Activated CD4-positive, alpha-beta T cell treated with anti-CD3 and anti-CD28 coated beads for 36 hours (primary cell): ENCODE results near the gene GRIN2A. TPM values are rescaled to one million over a fixed set of nuclear protein-coding genes. Genes with fewer than 3 reads are reported as not detected.

ENCODE experiments used
- ATAC-seq: fragments of 200-7000 bp; cut with Tn5 transposase; one replicate; pipeline ENCODE4 v1.10.0; 2021; ENCODE audit warnings: mild to moderate bottlenecking, moderate library complexity
- CTCF ChIA-PET: fragments of 350-600 bp; sonication (Branson Sonifier 250); formaldehyde crosslinking; loops from one replicate; lab custom pipeline; 2021; ENCODE audit warnings: antibody characterized with exemption; lab: Charles Lee
- POLR2A ChIA-PET: fragments of 350-600 bp; sonication (Branson Sonifier 250); formaldehyde crosslinking; loops from one replicate; lab custom pipeline; 2021; ENCODE audit warnings: antibody characterized with exemption, inconsistent platforms; lab: Charles Lee
- DNase-seq: peaks from one replicate; pipeline ENCODE4 v3.0.0-alpha.2; 2020
- H3K27ac Mint-ChIP-seq: one replicate; pipeline ENCODE4 v1.8.0; 2021; ENCODE audit warnings: mixed read lengths
- H3K27me3 Mint-ChIP-seq: one replicate; pipeline ENCODE4 v1.8.0; 2021; ENCODE audit warnings: mixed read lengths
- H3K36me3 Mint-ChIP-seq: one replicate; pipeline ENCODE4 v1.8.0; 2021; ENCODE audit warnings: low read depth, mixed read lengths
- H3K4me1 Mint-ChIP-seq: one replicate; pipeline ENCODE4 v1.8.0; 2021; ENCODE audit warnings: mixed read lengths
- H3K4me3 Mint-ChIP-seq: one replicate; pipeline ENCODE4 v1.8.0; 2021; ENCODE audit warnings: mild to moderate bottlenecking, moderate library complexity, mixed read lengths
- H3K9me3 Mint-ChIP-seq: one replicate; pipeline ENCODE4 v1.8.0; 2021; ENCODE audit warnings: low read depth, mixed read lengths
- intact Hi-C, 2 experiments: fragments of 100-400 bp; cut with DNase I in 1 of 2; cut with micrococcal nuclease in 1 of 2; formaldehyde crosslinking; loops; one replicate each; pipeline versions ENCODE4 v1.14.2 to v1.15.1; 2022 to 2024; cut with DNase I, micrococcal nuclease
- total RNA-seq, 2 experiments: library from RNA; stranded (reverse); gene quantifications; one replicate each; pipeline ENCODE4 v1.2.3, GENCODE V29; 2021

Gene GRIN2A
- total RNA-seq, 2 experiments from 2014 or later, result not detected

- no peak for DNase-seq
- ATAC-seq, result no peak
- H3K4me1 Mint-ChIP-seq, result no peaks in the 10 kb centered on the region
- no peaks in the 10 kb centered on the region for H3K27me3 Mint-ChIP-seq
- H3K36me3 Mint-ChIP-seq, result no peaks in the 10 kb centered on the region
- H3K9me3 Mint-ChIP-seq, result no peaks in the 10 kb centered on the region
- intact Hi-C loops, result no loop called here
- H3K4me3 Mint-ChIP-seq, result no peak overlapping the region
- POLR2A ChIA-PET, result no interaction called here
- CTCF ChIA-PET, result interaction anchor here (1.0 kb wide), 1 partner anchor 93 kb away, joined by 3 read pairs; no protein-coding TSS in a partner anchor
- H3K27ac Mint-ChIP-seq, result no peak overlapping the region
Measured at GRCh38 chr16:9741776-9742175, 440.5 kb downstream of the GRIN2A start.

- POLR2A ChIA-PET, result no interaction called here
- ATAC-seq (no peak), DNase-seq (no peak)
- Mint-ChIP-seq H3K4me3 (no peak overlapping the region), H3K4me1 (no peaks in the 10 kb centered on the region), H3K9me3 (no peaks in the 10 kb centered on the region), H3K27ac (no peak overlapping the region), H3K27me3 (no peaks in the 10 kb centered on the region), H3K36me3 (no peaks in the 10 kb centered on the region)
- CTCF ChIA-PET, result no interaction called here
- intact Hi-C loops, result no loop called here
Measured at GRCh38 chr16:9739301-9739700, 442.9 kb downstream of the GRIN2A start.

DNA sequence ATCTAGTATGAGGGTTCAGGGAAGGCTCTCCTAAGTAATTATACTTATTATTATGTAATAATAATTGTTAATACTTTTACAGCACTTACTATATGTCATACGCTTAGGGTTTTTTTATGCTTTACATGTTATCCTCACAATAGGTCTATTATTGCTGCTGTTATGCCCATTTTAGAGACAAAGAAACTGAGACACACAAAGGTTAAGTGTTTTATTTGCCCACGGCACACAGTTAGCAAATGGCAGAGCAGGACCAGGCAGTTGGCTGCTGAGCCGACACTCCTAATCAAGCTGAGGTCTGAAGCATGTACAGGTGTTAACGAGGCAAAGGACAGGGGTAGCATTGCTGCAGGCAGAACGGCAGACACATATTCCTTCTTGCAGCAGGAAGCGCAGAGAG, 443.5 kb downstream of the GRIN2A start:
- no peak overlapping the region for H3K4me3 Mint-ChIP-seq
- ATAC-seq (no peak), DNase-seq (no peak)
- POLR2A ChIA-PET, result no interaction called here
- no peaks in the 10 kb centered on the region for H3K4me1 Mint-ChIP-seq
- H3K9me3 Mint-ChIP-seq, result no peaks in the 10 kb centered on the region
- H3K27me3 Mint-ChIP-seq, result no peaks in the 10 kb centered on the region
- no peaks in the 10 kb centered on the region for H3K36me3 Mint-ChIP-seq
- H3K27ac Mint-ChIP-seq, result no peak overlapping the region
- intact Hi-C loops, result no loop called here
- CTCF ChIA-PET, result no interaction called here

DNA sequence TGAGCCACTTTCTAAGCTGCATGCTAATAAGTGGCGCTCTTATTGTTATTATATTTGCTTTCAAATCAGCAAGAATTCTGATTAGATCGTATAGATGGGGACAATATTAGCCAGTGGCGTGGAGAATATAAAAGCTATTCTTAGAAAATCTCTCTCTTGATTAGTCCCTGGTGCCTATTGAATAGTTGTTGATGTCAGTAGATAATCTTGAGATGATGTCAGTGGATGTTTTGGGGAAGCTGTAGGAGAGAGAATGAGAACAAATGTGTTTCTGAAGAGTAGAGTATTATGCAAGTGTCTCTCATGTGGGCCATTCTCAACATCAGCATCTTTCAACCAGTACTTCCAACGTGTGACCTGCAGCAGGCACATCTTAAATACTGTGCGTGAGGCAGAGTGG, 445.7 kb downstream of the GRIN2A start:
- no peak overlapping the region for H3K27ac Mint-ChIP-seq
- no peaks in the 10 kb centered on the region for H3K36me3 Mint-ChIP-seq
- no peaks in the 10 kb centered on the region for H3K4me1 Mint-ChIP-seq
- no peak overlapping the region for H3K4me3 Mint-ChIP-seq
- DNase-seq (no peak), ATAC-seq (no peak)
- ChIA-PET POLR2A (no interaction called here), CTCF (no interaction called here)
- H3K9me3 Mint-ChIP-seq, result no peaks in the 10 kb centered on the region
- H3K27me3 Mint-ChIP-seq, result peaks cover 2% of the 10 kb centered on the region
- intact Hi-C loops, result no loop called here

DNA sequence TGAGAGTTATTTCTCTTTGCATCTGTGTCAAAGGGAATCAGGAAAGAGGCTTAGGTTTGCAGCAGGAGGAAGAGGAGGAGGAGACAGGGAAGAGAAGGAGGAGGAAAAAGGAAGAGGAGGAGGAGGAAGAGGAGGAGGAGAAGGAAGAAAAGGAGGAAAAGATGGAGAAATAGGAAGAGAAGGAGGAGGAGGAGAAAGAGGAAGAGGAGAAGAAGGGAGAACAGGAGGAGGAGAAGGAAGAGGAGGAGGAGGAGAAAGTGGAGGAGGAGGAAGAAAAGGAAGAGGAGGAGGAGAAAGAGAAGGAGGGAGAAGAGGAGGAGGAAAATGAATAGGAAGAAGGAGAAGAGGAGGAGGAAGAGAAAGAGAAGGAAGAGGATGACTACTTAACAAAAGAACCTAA, 459.1 kb downstream of the GRIN2A start:
- CTCF ChIA-PET, result no interaction called here
- H3K4me3 Mint-ChIP-seq, result no peak overlapping the region
- no peak overlapping the region for H3K27ac Mint-ChIP-seq
- no peaks in the 10 kb centered on the region for H3K9me3 Mint-ChIP-seq
- intact Hi-C loops, result no loop called here
- ATAC-seq, result no peak
- no peak for DNase-seq
- no peaks in the 10 kb centered on the region for H3K27me3 Mint-ChIP-seq
- POLR2A ChIA-PET, result no interaction called here
- no peaks in the 10 kb centered on the region for H3K4me1 Mint-ChIP-seq
- H3K36me3 Mint-ChIP-seq, result no peaks in the 10 kb centered on the region

- ATAC-seq, result no peak
- Mint-ChIP-seq H3K9me3 (peaks cover 2% of the 10 kb centered on the region), H3K27ac (no peak overlapping the region), H3K27me3 (peaks cover 5% of the 10 kb centered on the region), H3K4me1 (no peaks in the 10 kb centered on the region), H3K4me3 (no peak overlapping the region), H3K36me3 (no peaks in the 10 kb centered on the region)
- intact Hi-C loops, result no loop called here
- CTCF ChIA-PET, result no interaction called here
- no peak for DNase-seq
- POLR2A ChIA-PET, result no interaction called here
Measured at GRCh38 chr16:9713907-9714306, 468.3 kb downstream of the GRIN2A start.

DNA sequence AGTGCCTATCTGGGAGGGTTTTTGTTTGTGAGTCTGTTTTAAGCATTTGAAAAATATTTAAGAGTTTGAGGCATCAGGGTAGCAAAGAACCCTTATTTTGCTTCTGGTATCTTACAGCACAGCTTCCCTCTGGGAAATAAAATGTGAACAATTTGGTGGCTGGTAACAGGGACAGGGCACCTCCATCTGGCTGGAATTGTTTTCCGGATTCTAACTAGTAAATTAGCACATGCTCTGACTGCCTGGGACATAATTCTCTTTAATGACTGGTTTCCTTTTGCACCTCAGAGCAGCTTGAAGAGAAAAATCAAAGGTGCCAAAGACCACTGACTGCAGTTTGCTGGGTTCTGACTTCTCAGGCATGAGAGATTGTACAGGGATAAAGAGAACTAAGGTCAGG, 469.1 kb downstream of the GRIN2A start:
- Mint-ChIP-seq H3K27me3 (peaks cover 5% of the 10 kb centered on the region), H3K9me3 (peaks cover 2% of the 10 kb centered on the region), H3K27ac (no peak overlapping the region), H3K4me1 (no peaks in the 10 kb centered on the region), H3K4me3 (no peak overlapping the region), H3K36me3 (no peaks in the 10 kb centered on the region)
- ATAC-seq (no peak), DNase-seq (no peak)
- intact Hi-C loops, result no loop called here
- ChIA-PET POLR2A (no interaction called here), CTCF (no interaction called here)

DNA sequence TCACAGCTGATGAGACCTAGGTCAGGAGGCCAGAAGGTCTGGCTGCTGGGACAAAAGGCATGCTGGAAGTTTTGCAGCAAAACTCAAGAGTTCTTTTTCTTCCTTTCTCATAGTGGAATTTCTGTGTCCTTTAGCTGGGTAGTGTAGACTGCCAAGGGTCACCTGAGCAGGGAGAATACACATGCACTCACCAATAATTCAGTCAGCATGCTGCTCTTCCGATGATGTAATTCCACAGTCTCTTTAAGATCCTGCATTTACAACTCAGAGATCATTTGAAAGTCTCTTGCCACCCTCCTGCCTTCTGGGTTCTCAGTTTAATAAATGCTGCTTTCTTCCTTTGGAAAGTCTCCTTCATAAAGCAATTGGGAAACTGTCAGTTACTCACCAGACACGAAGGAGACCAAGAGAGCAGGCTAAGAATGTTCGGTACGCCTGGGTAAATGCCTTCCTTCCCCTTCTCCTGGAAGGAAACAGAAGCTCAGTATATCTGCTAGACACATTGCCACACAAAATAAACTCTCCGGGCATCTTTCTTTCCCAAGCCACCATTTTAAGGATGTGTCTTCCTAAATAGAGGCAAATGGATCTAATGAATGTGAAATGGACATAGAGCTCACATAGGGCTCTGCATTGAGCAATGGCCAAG, 473.1 kb downstream of the GRIN2A start:
- Mint-ChIP-seq H3K4me1 (no peaks in the 10 kb centered on the region), H3K9me3 (peaks cover 3% of the 10 kb centered on the region), H3K27me3 (peaks cover 5% of the 10 kb centered on the region), H3K36me3 (no peaks in the 10 kb centered on the region), H3K27ac (no peak overlapping the region), H3K4me3 (no peak overlapping the region)
- ChIA-PET CTCF (no interaction called here), POLR2A (no interaction called here)
- ATAC-seq (no peak), DNase-seq (no peak)
- intact Hi-C loops, result no loop called here

- DNase-seq (no peak), ATAC-seq (no peak)
- intact Hi-C loops, result no loop called here
- peaks cover 1% of the 10 kb centered on the region for H3K9me3 Mint-ChIP-seq
- ChIA-PET CTCF (no interaction called here), POLR2A (no interaction called here)
- no peaks in the 10 kb centered on the region for H3K36me3 Mint-ChIP-seq
- H3K27me3 Mint-ChIP-seq, result peaks cover 2% of the 10 kb centered on the region
- no peak overlapping the region for H3K27ac Mint-ChIP-seq
- H3K4me1 Mint-ChIP-seq, result no peaks in the 10 kb centered on the region
- H3K4me3 Mint-ChIP-seq, result no peak overlapping the region
Measured at GRCh38 chr16:9706217-9706836, 475.9 kb downstream of the GRIN2A start.

GRCh38 chr16:9703731-9704130, 478.5 kb downstream of the GRIN2A start:
- no peaks in the 10 kb centered on the region for H3K27me3 Mint-ChIP-seq
- POLR2A ChIA-PET, result no interaction called here
- intact Hi-C loops, result no loop called here
- no peaks in the 10 kb centered on the region for H3K4me1 Mint-ChIP-seq
- H3K27ac Mint-ChIP-seq, result no peak overlapping the region
- no peak for ATAC-seq
- H3K4me3 Mint-ChIP-seq, result no peak overlapping the region
- H3K9me3 Mint-ChIP-seq, result peaks cover 1% of the 10 kb centered on the region
- no peak for DNase-seq
- CTCF ChIA-PET, result no interaction called here
- no peaks in the 10 kb centered on the region for H3K36me3 Mint-ChIP-seq
